ACC112 (cell line): ENCODE results near the gene KCNQ4.

ENCODE experiments used
- H2AFZ ChIP-seq: fragments of 200-600 bp; sonication (generic); one replicate; pipeline ENCODE4 v1.6.0; 2017; ENCODE audit warnings: antibody characterized with exemption, low read length; ENCODE audit not compliant: unreplicated experiment
- H3K27ac ChIP-seq: fragments of 200-600 bp; sonication (generic); 2 replicates; pipeline ENCODE4 v1.5.1; 2014; ENCODE audit warnings: low read depth, mild to moderate bottlenecking, antibody characterized with exemption, low read length, moderate library complexity
- H3K27me3 ChIP-seq: fragments of 200-600 bp; sonication (generic); 2 replicates; pipeline ENCODE4 v1.6.1; 2014; ENCODE audit warnings: mild to moderate bottlenecking, antibody characterized with exemption, low read length, moderate library complexity, mixed read lengths; ENCODE audit not compliant: insufficient read depth
- H3K36me3 ChIP-seq: fragments of 200-600 bp; sonication (generic); 2 replicates; pipeline ENCODE4 v1.6.1; 2016; ENCODE audit warnings: mild to moderate bottlenecking, antibody characterized with exemption, low read length, moderate library complexity, mixed read lengths; ENCODE audit not compliant: insufficient read depth
- H3K4me1 ChIP-seq: fragments of 200-600 bp; sonication (generic); one replicate; pipeline ENCODE4 v1.6.1; 2016; ENCODE audit warnings: low read length, mixed read lengths; ENCODE audit not compliant: insufficient read depth, unreplicated experiment, control insufficient read depth
- H3K4me3 ChIP-seq: fragments of 200-600 bp; sonication (generic); 2 replicates; pipeline ENCODE4 v1.5.1; 2014; ENCODE audit warnings: mild to moderate bottlenecking, low read depth, low read length
- H3K79me2 ChIP-seq: fragments of 200-600 bp; sonication (generic); one replicate; pipeline ENCODE4 v1.6.0; 2016; ENCODE audit warnings: low read length; ENCODE audit not compliant: control insufficient read depth, unreplicated experiment, insufficient read depth

KCNQ4 gene

DNA sequence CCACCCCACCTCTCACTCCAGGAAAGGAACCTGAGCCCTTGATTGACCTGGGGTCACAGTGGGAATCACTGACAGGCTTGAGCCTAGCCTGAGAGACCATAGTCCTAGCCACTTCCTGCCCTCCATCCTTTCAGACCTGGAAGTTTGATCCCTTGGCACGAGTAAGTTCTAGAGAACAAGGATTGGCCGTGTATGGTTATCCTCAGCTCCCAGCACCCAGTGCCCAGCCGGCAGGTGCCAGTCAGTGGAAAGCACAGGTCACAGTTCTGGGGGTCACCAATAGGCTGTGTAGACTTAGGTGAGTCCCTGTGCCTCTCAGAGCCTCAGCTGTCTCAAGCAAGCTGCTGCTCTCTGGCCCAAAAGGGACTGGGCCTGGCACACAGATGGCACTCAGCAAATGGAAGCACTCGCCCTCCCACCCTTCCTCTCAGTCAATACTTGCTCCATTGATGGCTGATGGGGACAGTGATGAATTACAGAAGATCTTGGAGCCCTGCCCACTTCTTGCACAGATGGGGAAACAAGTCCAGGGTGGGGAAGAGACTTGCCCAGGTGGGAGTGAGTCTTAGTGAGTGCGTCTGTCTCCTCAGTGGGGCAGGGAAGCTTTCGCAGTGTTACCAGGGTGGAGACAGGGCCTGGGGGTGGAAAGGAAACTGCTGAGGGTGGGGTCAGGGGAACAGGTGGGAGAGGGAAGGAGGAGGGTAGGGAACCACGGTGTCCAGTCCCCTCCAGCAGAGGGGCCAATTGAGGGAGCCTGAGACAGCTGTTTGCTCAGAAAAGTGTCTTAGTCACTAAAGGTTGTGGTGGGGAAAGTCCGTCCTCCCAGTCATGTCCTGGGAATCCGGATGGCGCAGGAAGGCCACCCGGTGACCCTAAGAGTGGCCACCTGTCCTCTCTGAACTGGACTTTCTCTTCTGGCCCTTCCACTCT, 2.6 kb upstream of the KCNQ4 start:
- peaks cover 5% of the 10 kb centered on the region for H3K4me1 ChIP-seq
- no peak overlapping the region for H3K4me3 ChIP-seq
- no peak overlapping the region for H2AFZ ChIP-seq

DNA sequence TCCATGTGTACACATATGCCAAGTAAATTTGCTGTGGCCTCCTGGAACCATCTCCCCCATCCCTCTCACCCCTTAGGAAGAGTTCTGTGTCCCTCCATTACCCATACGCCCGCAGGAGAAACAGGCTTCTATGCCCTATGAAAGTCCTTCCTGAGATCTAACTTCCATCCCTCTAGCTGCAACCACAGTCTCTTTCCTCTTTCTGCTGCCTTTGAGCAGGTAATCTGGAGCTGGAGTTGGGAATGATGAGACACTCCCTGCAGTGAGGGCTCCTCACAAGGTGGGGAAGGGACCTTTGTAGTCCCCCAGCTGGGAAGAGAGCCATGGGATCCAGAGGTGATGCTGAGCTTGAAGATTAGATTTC, 2.0 kb upstream of the KCNQ4 start:
- Histone ChIP-seq H3K79me2 (no peaks in the 10 kb centered on the region), H3K27me3 (peaks cover 26% of the 10 kb centered on the region), H3K27ac (no peak overlapping the region), H3K4me3 (no peak overlapping the region), H3K36me3 (0 out of 2 replicates have a peak, but pooled peaks cover under 1% of the 10 kb centered on the region), H2AFZ (no peak overlapping the region), H3K4me1 (peaks cover 5% of the 10 kb centered on the region)

More for the DNA sequence above, 2.6 kb upstream of the KCNQ4 start:
- peaks cover 26% of the 10 kb centered on the region for H3K27me3 ChIP-seq
- 0 out of 2 replicates have a peak, but pooled peaks cover 7% of the 10 kb centered on the region for H3K36me3 ChIP-seq
- no peaks in the 10 kb centered on the region for H3K79me2 ChIP-seq
- no peak overlapping the region for H3K27ac ChIP-seq

DNA sequence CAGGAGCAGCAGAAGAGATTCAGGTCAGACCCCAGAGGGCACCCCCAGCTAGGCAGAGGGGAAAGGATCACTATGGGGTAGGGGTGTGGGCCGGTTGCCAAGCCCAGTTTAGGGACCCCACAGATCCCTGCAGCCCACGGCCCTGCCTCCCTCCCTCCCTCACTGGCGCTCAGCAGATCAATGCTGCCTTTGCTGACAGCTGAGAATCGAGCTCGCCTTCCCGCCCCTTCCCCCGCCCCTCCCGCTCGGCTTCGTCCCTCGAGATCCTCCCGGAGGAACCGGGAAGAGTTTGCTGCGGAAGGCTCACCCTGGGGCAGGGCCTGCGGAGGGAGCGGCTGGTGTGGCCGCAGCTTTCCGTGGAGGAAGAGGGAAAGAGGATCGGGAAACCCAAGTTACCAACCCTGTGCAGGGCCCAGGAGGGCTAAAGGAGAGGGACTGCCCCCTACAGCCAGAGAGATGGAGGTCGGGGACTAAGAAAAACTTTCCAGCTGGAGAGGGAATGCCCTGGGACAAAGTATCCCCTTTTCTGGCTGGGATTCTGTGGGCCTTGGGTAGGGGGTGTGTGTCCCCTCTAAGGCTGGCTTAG, 1.1 kb upstream of the KCNQ4 start:
- Histone ChIP-seq H3K27ac (no peak overlapping the region), H3K36me3 (no peaks in the 10 kb centered on the region), H2AFZ (no peak overlapping the region), H3K4me1 (peaks cover 5% of the 10 kb centered on the region), H3K27me3 (peaks cover 26% of the 10 kb centered on the region), H3K79me2 (no peaks in the 10 kb centered on the region), H3K4me3 (no peak overlapping the region)

DNA sequence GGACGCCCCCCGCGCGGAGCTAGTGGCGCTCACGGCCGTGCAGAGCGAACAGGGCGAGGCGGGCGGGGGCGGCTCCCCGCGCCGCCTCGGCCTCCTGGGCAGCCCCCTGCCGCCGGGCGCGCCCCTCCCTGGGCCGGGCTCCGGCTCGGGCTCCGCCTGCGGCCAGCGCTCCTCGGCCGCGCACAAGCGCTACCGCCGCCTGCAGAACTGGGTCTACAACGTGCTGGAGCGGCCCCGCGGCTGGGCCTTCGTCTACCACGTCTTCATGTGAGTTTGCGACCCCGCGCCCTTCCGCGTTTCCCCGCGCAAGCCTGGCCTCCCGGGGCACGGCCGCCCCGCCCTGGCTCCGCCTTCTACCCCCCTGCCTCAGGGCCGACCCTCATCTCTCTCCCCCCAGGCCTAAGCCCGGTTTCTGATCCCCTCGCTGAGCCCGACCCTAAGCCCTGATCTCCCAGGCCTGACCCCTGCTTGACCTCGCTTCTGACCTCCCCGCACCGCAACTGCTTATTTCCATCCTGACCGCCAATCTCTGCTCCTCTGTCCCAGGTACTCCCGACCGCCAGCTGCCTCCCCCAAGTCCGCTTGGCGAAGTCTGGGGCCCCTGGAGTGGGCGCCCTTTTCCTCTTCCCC, 669 bp downstream of the KCNQ4 start:
- H2AFZ ChIP-seq, result no peak overlapping the region
- no peak overlapping the region for H3K27ac ChIP-seq
- H3K4me1 ChIP-seq, result peaks cover 5% of the 10 kb centered on the region
- H3K27me3 ChIP-seq, result peaks cover 26% of the 10 kb centered on the region
- H3K79me2 ChIP-seq, result no peaks in the 10 kb centered on the region
- H3K4me3 ChIP-seq, result peak overlapping the region; percentile 46
- H3K36me3 ChIP-seq, result no peaks in the 10 kb centered on the region

DNA sequence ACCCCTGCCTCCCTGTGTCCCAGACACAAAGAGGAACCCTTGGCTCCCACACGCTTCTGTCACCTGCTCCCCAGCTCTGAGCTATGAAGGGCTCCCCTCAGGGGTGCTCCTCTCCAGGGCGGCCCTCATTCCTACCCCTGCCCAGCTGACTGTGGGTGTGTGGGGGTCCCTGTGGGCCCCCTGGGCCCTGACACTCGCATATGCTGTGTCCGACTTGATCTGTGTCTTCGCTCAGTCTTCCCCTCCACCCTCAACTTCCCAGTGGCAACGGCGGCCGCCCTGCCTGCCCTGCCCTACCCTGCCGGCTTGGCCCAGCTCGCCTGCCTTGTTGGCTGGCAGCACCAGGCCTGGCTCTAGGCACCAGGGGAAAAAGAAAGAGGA, 1.2 kb downstream of the KCNQ4 start:
- H3K27ac ChIP-seq, result no peak overlapping the region
- no peaks in the 10 kb centered on the region for H3K79me2 ChIP-seq
- H3K4me3 ChIP-seq, result no peak overlapping the region; the same call in 1 of the 2 replicates
- no peak overlapping the region for H2AFZ ChIP-seq
- H3K27me3 ChIP-seq, result peaks cover 31% of the 10 kb centered on the region
- peaks cover 5% of the 10 kb centered on the region for H3K4me1 ChIP-seq
- H3K36me3 ChIP-seq, result no peaks in the 10 kb centered on the region

DNA sequence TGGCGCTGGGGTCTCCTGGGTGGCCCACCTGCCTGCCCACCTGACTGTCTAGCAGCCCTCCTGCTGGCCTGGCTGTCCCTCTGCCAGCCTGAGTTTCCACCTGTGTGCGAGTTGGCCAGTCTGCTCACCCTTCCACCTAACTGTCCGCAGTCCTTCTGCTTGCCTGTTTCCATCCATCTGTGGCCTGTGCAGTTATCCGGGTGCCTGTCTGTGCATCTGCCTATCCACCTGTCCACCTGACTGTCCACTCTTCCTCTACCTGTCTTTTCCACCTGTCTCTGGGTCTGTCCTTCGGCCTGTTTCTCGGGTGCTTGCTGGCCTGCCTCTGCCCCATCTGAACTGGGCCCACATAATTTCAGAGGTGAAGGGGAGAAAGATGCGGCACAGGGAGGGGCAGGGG, 1.9 kb downstream of the KCNQ4 start:
- Histone ChIP-seq H2AFZ (no peak overlapping the region), H3K27ac (no peak overlapping the region), H3K4me3 (no peak overlapping the region), H3K4me1 (peaks cover 5% of the 10 kb centered on the region), H3K36me3 (no peaks in the 10 kb centered on the region), H3K27me3 (peaks cover 37% of the 10 kb centered on the region), H3K79me2 (no peaks in the 10 kb centered on the region)

DNA sequence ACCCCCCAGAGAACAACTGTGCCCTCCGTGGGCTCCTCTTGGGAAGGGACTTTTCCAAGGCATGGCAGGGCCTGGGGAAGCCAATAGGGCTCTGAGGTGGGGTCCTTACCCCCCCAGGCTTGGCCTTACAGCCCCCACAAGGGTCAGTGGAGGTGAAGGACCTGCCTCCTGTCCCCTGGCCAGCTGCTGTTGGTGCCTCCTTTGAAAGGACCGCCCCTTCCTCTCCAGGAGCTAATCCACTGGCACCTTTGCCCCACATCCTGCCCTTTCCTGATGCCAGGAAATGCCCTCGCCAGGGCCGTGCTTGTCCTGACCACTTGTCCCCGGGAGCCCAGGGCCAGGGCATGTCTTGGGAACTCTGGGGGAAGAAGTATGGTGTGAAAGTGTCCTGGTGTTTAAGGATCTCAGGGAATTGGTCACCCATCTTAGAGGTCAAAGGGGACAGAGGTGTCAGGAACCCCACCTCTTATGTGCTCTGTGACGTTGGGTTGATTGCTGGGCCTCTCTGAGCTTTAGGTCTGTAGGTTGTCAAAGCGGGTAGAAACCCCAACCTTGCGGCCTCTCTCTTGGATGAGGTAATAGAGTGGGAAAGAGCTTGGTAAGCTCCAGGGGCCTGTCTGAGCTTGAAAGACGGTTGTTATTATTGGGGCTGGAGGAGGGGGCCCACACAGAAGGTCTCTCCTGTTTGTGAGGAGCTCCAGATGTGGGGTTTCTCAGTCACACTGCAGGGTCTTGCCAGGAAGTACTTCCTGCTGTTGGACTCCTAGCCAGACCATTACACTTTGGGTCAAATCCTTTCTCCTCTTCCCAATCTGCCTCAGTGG, 2.8 kb downstream of the KCNQ4 start:
- no peaks in the 10 kb centered on the region for H3K79me2 ChIP-seq
- peaks cover 42% of the 10 kb centered on the region for H3K27me3 ChIP-seq
- H2AFZ ChIP-seq, result no peak overlapping the region
- no peaks in the 10 kb centered on the region for H3K36me3 ChIP-seq
- no peak overlapping the region for H3K4me3 ChIP-seq
- no peak overlapping the region for H3K27ac ChIP-seq
- H3K4me1 ChIP-seq, result peaks cover 5% of the 10 kb centered on the region

DNA sequence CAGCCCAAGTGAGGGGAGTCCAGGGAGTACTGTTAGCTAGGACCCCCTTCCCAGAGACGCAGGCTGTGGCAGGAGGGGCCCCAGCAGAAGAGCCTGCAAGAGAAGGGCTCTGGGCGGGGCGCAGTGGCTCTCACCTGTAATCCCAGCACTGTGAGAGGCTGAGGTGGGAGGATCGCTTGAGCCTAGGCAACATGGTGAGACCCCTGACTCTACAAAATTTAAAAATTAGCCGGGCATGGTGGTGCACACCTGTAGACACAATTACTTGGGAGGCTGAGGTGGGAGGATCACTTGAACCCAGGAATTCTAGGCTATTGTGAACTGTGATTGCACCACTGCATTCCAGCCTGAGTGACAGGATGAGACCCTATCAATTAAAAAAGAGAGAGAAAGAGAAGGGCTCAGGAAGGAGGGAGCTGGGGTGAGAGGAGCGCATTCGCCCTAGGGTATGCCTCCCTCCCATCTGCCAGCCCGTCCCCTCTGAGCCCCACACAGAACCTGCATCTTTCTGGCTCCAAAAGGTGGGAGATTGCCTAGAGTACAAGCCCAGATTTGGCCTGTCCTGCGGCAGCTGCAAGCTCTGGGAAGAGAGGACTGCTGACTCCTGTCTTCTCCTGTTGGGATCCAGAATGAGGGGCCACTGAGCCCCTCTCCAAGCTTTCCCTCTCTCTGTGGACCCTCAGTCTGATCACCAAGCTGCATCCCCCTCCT, 3.6 kb downstream of the KCNQ4 start:
- Histone ChIP-seq H3K27ac (no peak overlapping the region), H3K27me3 (peaks cover 36% of the 10 kb centered on the region), H3K36me3 (no peaks in the 10 kb centered on the region), H3K79me2 (no peaks in the 10 kb centered on the region), H3K4me3 (no peak overlapping the region), H3K4me1 (peaks cover 5% of the 10 kb centered on the region), H2AFZ (no peak overlapping the region)

DNA sequence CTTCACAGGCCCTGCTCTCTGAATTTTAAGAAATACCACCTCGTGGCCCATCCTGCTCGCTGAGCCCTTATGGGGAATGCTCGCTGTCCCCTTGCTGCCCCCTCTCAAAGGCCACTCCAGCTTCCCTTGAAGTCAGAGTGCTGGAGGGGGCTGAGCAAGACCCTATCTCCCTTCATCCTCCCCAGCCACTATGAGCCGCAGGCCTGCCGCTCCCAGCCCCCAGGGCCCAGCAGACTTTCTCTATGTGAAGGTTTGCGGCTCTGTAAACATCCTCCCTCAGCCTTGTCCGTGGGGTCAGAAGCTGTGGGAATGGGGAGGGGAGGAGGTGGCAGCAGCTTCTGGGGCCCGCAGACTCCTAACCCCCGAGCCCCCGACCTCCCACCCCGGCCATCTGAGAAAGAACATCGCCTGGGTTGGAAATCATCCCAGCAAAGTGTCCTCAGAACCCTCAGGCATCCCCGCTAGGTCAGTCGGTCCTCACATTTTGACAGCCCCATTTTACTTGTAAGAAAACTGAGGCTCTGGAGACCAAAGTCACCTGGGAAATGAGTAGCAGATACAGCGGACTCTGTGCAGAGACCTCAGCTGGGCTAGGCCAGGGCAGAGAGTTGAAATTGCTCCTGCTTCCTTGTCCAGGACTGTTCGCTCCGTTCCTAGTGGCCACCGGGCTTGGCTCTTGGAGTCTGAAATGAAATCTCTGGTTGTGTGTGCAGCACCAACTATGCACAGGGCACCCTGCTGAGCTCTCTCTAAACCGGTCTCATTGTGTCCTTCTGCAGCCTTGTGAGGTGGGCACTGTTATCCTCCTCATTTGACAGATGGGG, 4.4 kb downstream of the KCNQ4 start:
- Histone ChIP-seq H3K79me2 (no peaks in the 10 kb centered on the region), H3K27ac (no peak overlapping the region), H3K4me1 (peaks cover 4% of the 10 kb centered on the region), H3K27me3 (peaks cover 28% of the 10 kb centered on the region), H3K4me3 (no peak overlapping the region), H2AFZ (no peak overlapping the region), H3K36me3 (no peaks in the 10 kb centered on the region)
